Smooth muscle cell (in vitro differentiated cells): ENCODE data around the gene DVL2. TPM values are rescaled to one million over a fixed set of nuclear protein-coding genes. Genes with fewer than 3 reads are reported as not detected.

Experiments
- DNase-seq: peaks from one replicate; lab custom pipeline; 2025; ENCODE audit not compliant: unreplicated experiment; lab: John Stamatoyannopoulos, UW
- H2AFZ ChIP-seq: fragments of 200-600 bp; sonication (generic); 2 replicates; pipeline ENCODE4 v1.6.0; 2016; ENCODE audit warnings: antibody characterized with exemption, low read depth, mild to moderate bottlenecking
- H3F3A ChIP-seq: fragments of 200-600 bp; sonication (generic); 2 replicates; pipeline ENCODE4 v1.6.0; 2017; ENCODE audit warnings: antibody characterized with exemption, low read depth
- H3K27ac ChIP-seq: fragments of 200-600 bp; sonication (generic); 2 replicates; pipeline ENCODE4 v1.5.1; 2016; ENCODE audit warnings: low read depth, mild to moderate bottlenecking
- H3K27me3 ChIP-seq: fragments of 200-600 bp; sonication (generic); 2 replicates; pipeline ENCODE4 v1.6.1; 2016; ENCODE audit warnings: low read depth, mild to moderate bottlenecking
- H3K36me3 ChIP-seq: fragments of 200-600 bp; sonication (generic); 2 replicates; pipeline ENCODE4 v1.5.1; 2016; ENCODE audit warnings: low read depth
- H3K4me1 ChIP-seq: fragments of 200-600 bp; sonication (generic); 2 replicates; pipeline ENCODE4 v1.5.1; 2016; ENCODE audit warnings: low read depth
- H3K4me2 ChIP-seq: fragments of 200-600 bp; sonication (generic); 2 replicates; pipeline ENCODE4 v1.6.0; 2016; ENCODE audit warnings: mild to moderate bottlenecking
- H3K4me3 ChIP-seq: fragments of 200-600 bp; sonication (generic); 2 replicates; pipeline ENCODE4 v1.5.1; 2016; ENCODE audit warnings: mild to moderate bottlenecking
- H3K79me2 ChIP-seq: fragments of 200-600 bp; sonication (generic); 2 replicates; pipeline ENCODE4 v1.6.0; 2016; ENCODE audit warnings: low read depth, mild to moderate bottlenecking
- H3K9ac ChIP-seq: fragments of 200-600 bp; sonication (generic); 2 replicates; pipeline ENCODE4 v1.6.0; 2016; ENCODE audit warnings: low read depth
- H3K9me3 ChIP-seq: fragments of 200-600 bp; sonication (generic); replicated peaks from 2 replicates; pipeline ENCODE4 v1.5.1; 2016; ENCODE audit warnings: low read depth
- H4K20me1 ChIP-seq: fragments of 200-600 bp; sonication (generic); 2 replicates; pipeline ENCODE4 v1.6.0; 2016; ENCODE audit warnings: low read depth
- CTCF ChIP-seq: fragments of 200-600 bp; sonication (generic); IDR thresholded peaks from 2 replicates; pipeline ENCODE4 v1.5.1; 2017; ENCODE audit warnings: borderline replicate concordance, mild to moderate bottlenecking, antibody characterized with exemption; ENCODE audit not compliant: insufficient read depth, poor library complexity, severe bottlenecking
- WGBS: methylation state at CpG from one replicate; pipeline ENCODE4 v1.1.7; 2016; ENCODE audit warnings: low lambda C conversion rate; 5-methylcytosine and 5-hydroxymethylcytosine counted together
- polyA plus RNA-seq: library from polyadenylated mRNA; unstranded; fragments of >200 nt; fragmentation: Nextera tagmentation; extraction: Ambion mirVana; gene quantifications from 2 replicates; pipeline ENCODE4 v1.2.1, GENCODE V29; 2016
- total RNA-seq: library from RNA; depleted of rRNA; stranded (reverse); fragments of >200 nt; gene quantifications from 2 replicates; pipeline ENCODE4 v1.2.3, GENCODE V29; 2014

The DVL2 gene
- total and polyA plus RNA-seq, 2 experiments from 2014 or later, result 31.8 to 49.6 TPM

GRCh38 chr17:7208754-7209460, 25.4 kb downstream of the DVL2 start:
- H3K9me3 ChIP-seq, result no peaks in the 10 kb centered on the region
- peaks cover 82% of the 10 kb centered on the region for H4K20me1 ChIP-seq
- H3K27ac ChIP-seq, result peak overlapping the region; percentile 15
- H3K79me2 ChIP-seq, result peaks cover 61% of the 10 kb centered on the region
- peaks cover 3% of the 10 kb centered on the region for H3F3A ChIP-seq
- no peak for TF ChIP-seq CTCF
- H2AFZ ChIP-seq, result no peak overlapping the region
- H3K4me3 ChIP-seq, result no peak overlapping the region
- H3K4me1 ChIP-seq, result peaks cover 47% of the 10 kb centered on the region
- DNase-seq, result no peak
- no peaks in the 10 kb centered on the region for H3K27me3 ChIP-seq
- WGBS, result 52% methylated on average over 9 of the region's 9 CpGs
- H3K36me3 ChIP-seq, result no peaks in the 10 kb centered on the region
- no peak overlapping the region for H3K4me2 ChIP-seq
- no peak overlapping the region for H3K9ac ChIP-seq

GRCh38 chr17:7208027-7208571, 26.2 kb downstream of the DVL2 start:
- peaks cover 3% of the 10 kb centered on the region for H3F3A ChIP-seq
- no peaks in the 10 kb centered on the region for H3K27me3 ChIP-seq
- peaks cover 77% of the 10 kb centered on the region for H4K20me1 ChIP-seq
- H3K27ac ChIP-seq, result peak overlapping the region; percentile 15
- H3K4me3 ChIP-seq, result no peak overlapping the region
- H3K4me1 ChIP-seq, result peaks cover 43% of the 10 kb centered on the region
- 40% methylated on average over 8 of the region's 21 CpGs for WGBS
- no peaks in the 10 kb centered on the region for H3K9me3 ChIP-seq
- H3K9ac ChIP-seq, result no peak overlapping the region
- TF ChIP-seq CTCF, result no peak
- H2AFZ ChIP-seq, result no peak overlapping the region
- peaks cover 53% of the 10 kb centered on the region for H3K79me2 ChIP-seq
- H3K4me2 ChIP-seq, result no peak overlapping the region
- no peaks in the 10 kb centered on the region for H3K36me3 ChIP-seq
- no peak for DNase-seq

GRCh38 chr17:7207120-7208001, 27.0 kb downstream of the DVL2 start:
- WGBS, result 50% methylated on average over 3 of the region's 24 CpGs
- Histone ChIP-seq H3K4me3 (no peak overlapping the region), H3K4me1 (peaks cover 41% of the 10 kb centered on the region), H3K36me3 (no peaks in the 10 kb centered on the region), H4K20me1 (peaks cover 70% of the 10 kb centered on the region), H3K9ac (no peak overlapping the region), H3K4me2 (no peak overlapping the region), H3F3A (peaks cover 3% of the 10 kb centered on the region), H2AFZ (no peak overlapping the region), H3K79me2 (peaks cover 46% of the 10 kb centered on the region), H3K27ac (no peak overlapping the region), H3K27me3 (no peaks in the 10 kb centered on the region), H3K9me3 (no peaks in the 10 kb centered on the region)
- TF ChIP-seq CTCF, result no peak
- no peak for DNase-seq
